ENCODE measurements around the gene COPZ2. TPM values are rescaled to one million over a fixed set of nuclear protein-coding genes. Genes with fewer than 3 reads are reported as not detected.
A peak's percentile ranks its signal among the peaks of the same experiment; 100 is the strongest.
"Not testable (repeated sequence)": the region's sequence is repeated elsewhere in the genome, so short reads cannot be mapped to it uniquely, and the experiment has no call there.

COPZ2 gene
- total RNA-seq, 1 donor from 2014 or later, result 49.4 TPM

GRCh38 chr17:48036693-48037035 is 933 bp downstream of the COPZ2 start:
- Mint-ChIP-seq H3K4me3 (ENCODE audit: unreplicated experiment) (peak overlapping the region; percentile 67), H3K9me3 (ENCODE audit: unreplicated experiment) (no peaks in the 10 kb centered on the region), H3K27me3 (ENCODE audit: unreplicated experiment) (no peaks in the 10 kb centered on the region), H3K4me1 (ENCODE audit: unreplicated experiment) (peaks cover 19% of the 10 kb centered on the region), H3K36me3 (ENCODE audit: unreplicated experiment) (no peaks in the 10 kb centered on the region), H3K27ac (ENCODE audit: unreplicated experiment) (peak overlapping the region; percentile 73)
- DNase-seq (ENCODE audit: extremely low spot score, unreplicated experiment), result no peak
- TF ChIP-seq CTCF (IDR thresholded peaks at IDR 0.05), result no peak

- H3K4me1 Mint-ChIP-seq (ENCODE audit: unreplicated experiment), result peaks cover 36% of the 10 kb centered on the region
- H3K36me3 Mint-ChIP-seq (ENCODE audit: unreplicated experiment); H3K27me3 Mint-ChIP-seq (ENCODE audit: unreplicated experiment); H3K4me3 Mint-ChIP-seq (ENCODE audit: unreplicated experiment); DNase-seq (ENCODE audit: extremely low spot score, unreplicated experiment); H3K27ac Mint-ChIP-seq (ENCODE audit: unreplicated experiment); H3K9me3 Mint-ChIP-seq (ENCODE audit: unreplicated experiment): not testable (repeated sequence)
These were observed 2.9 kb downstream of the COPZ2 start for GRCh38 chr17:48034734-48035133.

GRCh38 chr17:48031966-48032365 is 5.6 kb downstream of the COPZ2 start:
- Mint-ChIP-seq H3K27me3 (ENCODE audit: unreplicated experiment) (no peaks in the 10 kb centered on the region), H3K4me1 (ENCODE audit: unreplicated experiment) (peaks cover 28% of the 10 kb centered on the region), H3K9me3 (ENCODE audit: unreplicated experiment) (no peaks in the 10 kb centered on the region), H3K4me3 (ENCODE audit: unreplicated experiment) (no peak overlapping the region), H3K36me3 (ENCODE audit: unreplicated experiment) (no peaks in the 10 kb centered on the region), H3K27ac (ENCODE audit: unreplicated experiment) (peak overlapping the region; percentile 88)
- no peak for TF ChIP-seq CTCF (IDR thresholded peaks at IDR 0.05)
- no peak for DNase-seq (ENCODE audit: extremely low spot score, unreplicated experiment)

GRCh38 chr17:48030531-48030930 is 7.1 kb downstream of the COPZ2 start:
- Mint-ChIP-seq H3K27me3 (ENCODE audit: unreplicated experiment) (no peaks in the 10 kb centered on the region), H3K9me3 (ENCODE audit: unreplicated experiment) (no peaks in the 10 kb centered on the region), H3K4me1 (ENCODE audit: unreplicated experiment) (peaks cover 34% of the 10 kb centered on the region), H3K4me3 (ENCODE audit: unreplicated experiment) (no peak overlapping the region), H3K27ac (ENCODE audit: unreplicated experiment) (peak overlapping the region; percentile 88), H3K36me3 (ENCODE audit: unreplicated experiment) (no peaks in the 10 kb centered on the region)
- no peak for DNase-seq (ENCODE audit: extremely low spot score, unreplicated experiment)
- TF ChIP-seq CTCF (IDR thresholded peaks at IDR 0.05), result no peak

- no peak overlapping the region for H3K4me3 Mint-ChIP-seq (ENCODE audit: unreplicated experiment)
- DNase-seq (ENCODE audit: extremely low spot score, unreplicated experiment), result no peak
- no peaks in the 10 kb centered on the region for H3K9me3 Mint-ChIP-seq (ENCODE audit: unreplicated experiment)
- peaks cover 46% of the 10 kb centered on the region for H3K4me1 Mint-ChIP-seq (ENCODE audit: unreplicated experiment)
- H3K36me3 Mint-ChIP-seq (ENCODE audit: unreplicated experiment), result no peaks in the 10 kb centered on the region
- H3K27me3 Mint-ChIP-seq (ENCODE audit: unreplicated experiment), result no peaks in the 10 kb centered on the region
- H3K27ac Mint-ChIP-seq (ENCODE audit: unreplicated experiment), result no peak overlapping the region
- TF ChIP-seq CTCF (IDR thresholded peaks at IDR 0.05), result no peak
These were observed 8.9 kb downstream of the COPZ2 start for GRCh38 chr17:48028736-48029135.

- no peak for DNase-seq (ENCODE audit: extremely low spot score, unreplicated experiment)
- H3K27ac Mint-ChIP-seq (ENCODE audit: unreplicated experiment), result peak overlapping the region; percentile 93
- H3K4me1 Mint-ChIP-seq (ENCODE audit: unreplicated experiment), result peaks cover 56% of the 10 kb centered on the region
- H3K36me3 Mint-ChIP-seq (ENCODE audit: unreplicated experiment), result no peaks in the 10 kb centered on the region
- no peaks in the 10 kb centered on the region for H3K9me3 Mint-ChIP-seq (ENCODE audit: unreplicated experiment)
- TF ChIP-seq CTCF (IDR thresholded peaks at IDR 0.05), result no peak
- no peaks in the 10 kb centered on the region for H3K27me3 Mint-ChIP-seq (ENCODE audit: unreplicated experiment)
- no peak overlapping the region for H3K4me3 Mint-ChIP-seq (ENCODE audit: unreplicated experiment)
These were observed 10.1 kb downstream of the COPZ2 start for GRCh38 chr17:48027322-48027981.
